A172 (cell line): Measurements from ENCODE around the gene ZNF280B. TPM values are rescaled to one million over a fixed set of nuclear protein-coding genes. Genes with fewer than 3 reads are reported as not detected.
"Not testable (repeated sequence)": the region's sequence is repeated elsewhere in the genome, so short reads cannot be mapped to it uniquely, and the experiment has no call there.

Source experiments
- DNase-seq: peaks from one replicate; pipeline ENCODE4 v3.0.0-alpha.2; 2015; ENCODE audit warnings: low spot score
- total RNA-seq: library from RNA; depleted of rRNA; stranded (reverse); fragments of >200 nt; shearing (Covaris generic); gene quantifications from 2 replicates; pipeline ENCODE4 v1.2.3, GENCODE V29; 2014

Gene ZNF280B
- total RNA-seq, 1 experiment from 2014 or later: 3.0 TPM

GRCh38 chr22:22509912-22510311 is 1.4 kb upstream of the ZNF280B start:
- DNase-seq: not testable (repeated sequence)

GRCh38 chr22:22507743-22508273 is 734 bp downstream of the ZNF280B start:
- no peak for DNase-seq

- no peak for DNase-seq
These were observed 1.8 kb downstream of the ZNF280B start for GRCh38 chr22:22506736-22507135.

- no peak for DNase-seq
These were observed 10.3 kb downstream of the ZNF280B start for GRCh38 chr22:22498267-22498666.

DNA sequence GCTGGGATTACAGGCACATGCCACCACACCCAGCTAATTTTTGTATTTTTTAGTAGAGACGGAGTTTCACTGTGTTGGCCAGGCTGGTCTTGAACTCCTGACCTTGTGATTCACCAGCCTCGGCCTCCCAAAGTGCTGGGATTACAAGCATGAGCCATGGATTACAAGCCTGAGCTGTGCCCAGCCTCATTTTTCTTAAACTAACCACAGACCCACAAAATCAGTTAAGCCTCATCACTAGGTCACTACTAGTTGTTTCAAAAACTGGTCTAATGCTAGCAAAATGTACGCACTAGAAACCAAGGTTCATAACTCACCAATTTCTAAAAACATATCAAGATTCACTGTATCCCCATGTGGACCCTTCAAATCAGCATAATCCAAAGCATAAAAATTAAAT is 17.0 kb downstream of the ZNF280B start:
- DNase-seq: not testable (repeated sequence)

- DNase-seq: no peak
These were observed 19.8 kb downstream of the ZNF280B start for GRCh38 chr22:22488736-22489135.

- no peak for DNase-seq
These were observed 20.5 kb downstream of the ZNF280B start for GRCh38 chr22:22487869-22488597.

- no peak for DNase-seq
These were observed 21.5 kb downstream of the ZNF280B start for GRCh38 chr22:22487059-22487458.

- no peak for DNase-seq
These were observed 22.2 kb downstream of the ZNF280B start for GRCh38 chr22:22486132-22486899.

GRCh38 chr22:22485524-22485923 is 23.0 kb downstream of the ZNF280B start:
- DNase-seq: no peak

- DNase-seq: no peak
These were observed 24.5 kb downstream of the ZNF280B start for GRCh38 chr22:22484023-22484422.

DNA sequence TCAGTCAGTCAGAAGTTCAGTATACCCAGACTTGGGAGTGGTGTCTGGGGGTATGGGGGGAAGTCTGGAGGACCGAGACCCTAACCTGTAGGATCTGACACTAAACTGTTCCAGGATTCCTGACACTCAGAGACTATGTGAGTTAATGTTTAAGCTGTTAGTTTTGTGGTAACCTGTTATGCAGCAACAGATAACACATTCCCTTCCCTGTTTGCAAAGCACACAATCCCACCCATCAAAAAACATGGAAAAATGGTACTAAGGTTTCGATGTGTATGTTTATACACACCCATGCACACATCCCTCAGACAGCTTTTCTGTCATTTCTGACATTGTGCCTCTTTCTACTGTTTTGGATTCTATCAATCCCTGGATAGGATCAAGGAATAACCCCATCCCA is 27.6 kb downstream of the ZNF280B start:
- DNase-seq: no peak

DNA sequence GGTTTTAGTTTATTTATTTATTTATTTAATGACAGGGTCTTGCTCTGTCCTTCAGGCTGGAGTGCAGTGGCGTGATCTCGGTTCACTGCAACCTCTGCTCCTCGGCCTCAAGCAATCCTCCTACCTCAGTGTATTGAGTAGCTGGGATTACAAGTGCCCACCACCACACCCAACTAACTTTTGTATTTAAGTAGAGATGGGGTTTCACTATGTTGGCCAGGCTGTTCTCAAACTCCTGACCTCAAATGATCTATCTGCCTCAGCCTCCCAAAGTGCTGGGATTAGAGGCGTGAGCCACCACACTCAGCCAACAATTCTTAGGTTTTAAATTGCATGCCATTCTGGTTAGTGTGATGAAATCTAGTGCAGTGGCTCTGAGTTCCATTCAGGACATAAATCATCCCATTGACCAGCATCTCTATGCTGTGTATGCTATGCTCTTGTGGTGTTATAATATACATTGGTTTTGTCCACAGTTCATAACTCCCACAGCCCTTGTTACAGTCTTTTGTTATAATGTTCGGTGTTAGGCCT is 28.5 kb downstream of the ZNF280B start:
- DNase-seq: no peak

DNA sequence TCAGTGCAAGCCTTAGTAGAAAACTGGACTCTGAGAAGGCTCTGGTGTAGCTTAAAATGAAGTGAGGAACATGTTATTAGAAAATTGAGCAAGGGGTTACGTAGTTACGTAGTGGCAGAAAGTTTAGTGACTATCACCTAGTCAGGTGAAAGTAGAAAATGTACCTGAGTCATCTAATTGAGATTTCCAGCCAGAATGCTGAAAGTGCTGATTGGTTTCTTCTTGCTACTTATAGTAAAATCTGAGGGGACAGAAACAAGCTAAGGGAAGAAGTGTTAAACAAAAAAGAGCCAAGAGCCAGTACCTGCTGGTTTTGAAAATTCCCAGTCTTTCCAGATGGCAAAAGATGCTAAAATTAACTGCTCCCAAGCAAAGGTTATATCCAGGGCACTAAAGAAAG is 29.4 kb downstream of the ZNF280B start:
- no peak for DNase-seq

- no peak for DNase-seq
These were observed 30.1 kb downstream of the ZNF280B start for GRCh38 chr22:22478470-22478869.

GRCh38 chr22:22474733-22475132 is 33.8 kb downstream of the ZNF280B start:
- no peak for DNase-seq

DNA sequence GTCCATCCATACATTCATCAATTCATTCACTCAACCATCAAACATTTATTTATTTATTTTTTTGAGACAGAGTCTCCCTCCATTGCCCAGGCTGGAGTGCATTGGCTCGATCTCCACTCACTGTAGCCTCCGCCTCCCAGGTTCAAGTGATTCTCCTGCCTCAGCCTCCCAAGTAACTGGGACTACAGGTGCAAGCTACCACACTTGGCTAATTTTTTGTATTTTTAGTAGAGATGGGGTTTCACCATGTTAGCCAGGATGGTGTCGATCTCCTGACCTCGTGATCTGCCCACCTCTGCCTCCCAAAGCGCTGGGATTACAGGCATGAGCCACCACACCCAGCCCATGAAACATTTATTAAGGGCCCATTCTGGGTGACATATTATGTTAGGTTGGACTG is 37.4 kb downstream of the ZNF280B start:
- DNase-seq: not testable (repeated sequence)

- DNase-seq: no peak
These were observed 39.0 kb downstream of the ZNF280B start for GRCh38 chr22:22469527-22469926.

DNA sequence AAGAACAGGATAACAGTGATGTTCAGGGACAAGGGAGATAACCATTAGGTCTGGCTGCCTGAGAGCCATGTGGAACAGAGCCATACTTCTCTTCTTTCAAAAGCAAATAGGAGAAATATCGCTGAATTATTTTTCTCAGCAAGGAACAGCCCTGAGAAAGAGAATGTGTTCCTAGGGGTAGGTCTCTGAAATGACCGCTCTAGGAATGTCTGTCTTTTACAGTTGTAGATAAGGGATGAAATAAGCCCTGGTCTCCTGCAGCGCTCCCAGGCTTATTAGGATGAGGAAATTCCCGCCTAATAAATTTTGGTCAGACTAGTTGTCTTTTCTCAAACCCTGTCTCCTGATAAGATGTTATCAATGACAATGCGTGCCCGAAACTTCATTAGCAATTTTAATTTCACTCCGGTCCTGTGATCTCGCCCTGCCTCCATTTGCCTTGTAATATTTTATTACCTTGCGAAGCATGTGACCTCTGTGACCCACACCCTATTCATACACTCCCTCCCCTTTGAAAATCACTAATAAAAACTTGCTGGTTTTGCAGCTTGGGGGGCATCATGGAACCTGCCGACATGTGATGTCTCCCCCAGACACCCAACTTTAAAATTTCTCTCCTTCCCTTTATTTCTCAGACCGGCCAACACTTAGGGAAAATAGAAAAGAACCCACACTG is 39.6 kb downstream of the ZNF280B start:
- DNase-seq: not testable (repeated sequence)

DNA sequence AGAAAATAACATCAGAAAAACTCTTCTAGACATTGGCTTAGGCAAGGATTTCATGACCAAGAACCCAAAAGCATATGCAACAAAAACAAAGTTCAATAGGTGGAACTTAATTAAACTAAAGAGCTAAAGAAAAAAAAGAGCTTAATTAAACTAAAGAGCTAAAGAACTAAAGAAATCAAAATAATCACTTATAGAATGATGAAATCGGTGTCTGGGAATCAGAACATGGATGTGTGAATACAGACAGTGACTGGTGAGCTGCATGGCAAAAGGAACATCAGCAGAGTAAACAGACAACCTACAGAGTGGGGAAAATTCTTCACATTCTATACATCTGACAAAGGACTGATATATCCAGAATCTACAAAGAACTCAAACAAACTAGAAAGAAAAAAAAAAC is 41.4 kb downstream of the ZNF280B start:
- DNase-seq: no peak

DNA sequence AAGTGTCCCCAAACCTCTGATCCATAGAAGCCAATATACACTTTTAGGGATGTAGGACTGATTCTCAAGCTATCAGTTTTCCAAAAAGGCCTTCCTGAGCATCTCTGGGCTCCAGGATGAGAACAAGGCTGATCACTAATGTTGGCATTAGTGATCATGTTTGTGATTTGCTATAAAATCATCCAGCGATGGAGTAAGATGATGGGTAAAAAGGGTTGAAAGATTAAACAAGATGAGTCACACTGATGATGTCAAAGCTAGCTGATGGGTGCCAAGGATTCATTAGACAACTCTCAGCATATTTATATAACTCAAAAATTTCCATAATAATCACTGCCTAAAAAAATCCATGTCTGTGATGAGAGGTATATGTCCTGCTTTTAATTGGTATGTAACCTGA is 42.8 kb downstream of the ZNF280B start:
- no peak for DNase-seq

DNA sequence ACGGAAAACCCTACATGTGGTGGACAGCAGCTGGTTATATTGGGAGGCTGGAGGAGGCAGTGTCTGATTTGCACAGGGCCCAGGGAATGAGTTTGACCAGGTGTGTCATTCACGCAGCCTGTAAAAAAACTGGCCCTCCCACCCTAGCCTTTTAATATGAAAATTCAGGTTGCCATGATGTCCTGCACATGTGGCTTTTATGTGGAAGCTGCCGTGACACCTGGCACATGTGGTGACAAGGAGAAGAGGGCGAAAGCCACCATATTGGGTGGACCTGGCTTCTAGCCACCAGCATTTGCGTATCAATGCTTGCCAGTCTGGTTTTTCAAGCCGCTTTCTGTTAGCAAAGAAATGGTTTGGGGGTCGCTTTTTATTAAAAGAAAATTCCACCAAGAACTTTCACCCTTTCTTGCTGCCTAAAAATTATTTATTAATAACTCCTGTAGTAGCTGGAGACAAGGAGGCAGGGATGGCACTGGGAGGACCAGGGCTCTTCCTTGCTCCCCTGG is 43.4 kb downstream of the ZNF280B start:
- no peak for DNase-seq
